WERI-Rb-1 (cell line): Measurements from ENCODE around the gene ANAPC5.

Experiments used
- DNase-seq: peaks from one replicate; pipeline ENCODE4 v3.0.0-alpha.2; 2020
- H3K27ac ChIP-seq: fragments of 250-450 bp; sonication (Bioruptor Pico); 2 replicates; pipeline ENCODE4 v1.5.1; 2020; ENCODE audit warnings: mild to moderate bottlenecking, moderate library complexity
- H3K27me3 ChIP-seq: fragments of 250-450 bp; sonication (Bioruptor Pico); 2 replicates; pipeline ENCODE4 v1.5.1; 2021; ENCODE audit warnings: mild to moderate bottlenecking, low read depth, moderate library complexity; ENCODE audit not compliant: insufficient read depth, severe bottlenecking
- H3K36me3 ChIP-seq: fragments of 250-450 bp; sonication (Bioruptor Pico); 2 replicates; pipeline ENCODE4 v1.5.1; 2020; ENCODE audit warnings: mild to moderate bottlenecking, moderate library complexity
- H3K4me3 ChIP-seq: 2 replicates; pipeline ENCODE4 v1.5.1; 2011; ENCODE audit warnings: low read depth, mild to moderate bottlenecking, control low read depth, low read length
- H3K9me3 ChIP-seq: fragments of 250-450 bp; sonication (Bioruptor Pico); 2 replicates; pipeline ENCODE4 v1.5.1; 2021; ENCODE audit warnings: mild to moderate bottlenecking, moderate library complexity; ENCODE audit not compliant: severe bottlenecking
- TF ChIP-seq, protein P1 (sequence below): IDR thresholded peaks from 2 replicates; pipeline ENCODE4 v1.5.1; 2011; ENCODE audit warnings: low read depth, mild to moderate bottlenecking, control low read depth, inconsistent platforms, low read length

ANAPC5 gene

GRCh38 chr12:121357331-121357730 lies 5.1 kb upstream of the ANAPC5 start:
- Histone ChIP-seq H3K27me3 (no peaks in the 10 kb centered on the region), H3K36me3 (no peaks in the 10 kb centered on the region), H3K4me3 (no peak overlapping the region), H3K27ac (no peak overlapping the region), H3K9me3 (no peaks in the 10 kb centered on the region)
- no peak for DNase-seq
- TF ChIP-seq, protein P1, sequence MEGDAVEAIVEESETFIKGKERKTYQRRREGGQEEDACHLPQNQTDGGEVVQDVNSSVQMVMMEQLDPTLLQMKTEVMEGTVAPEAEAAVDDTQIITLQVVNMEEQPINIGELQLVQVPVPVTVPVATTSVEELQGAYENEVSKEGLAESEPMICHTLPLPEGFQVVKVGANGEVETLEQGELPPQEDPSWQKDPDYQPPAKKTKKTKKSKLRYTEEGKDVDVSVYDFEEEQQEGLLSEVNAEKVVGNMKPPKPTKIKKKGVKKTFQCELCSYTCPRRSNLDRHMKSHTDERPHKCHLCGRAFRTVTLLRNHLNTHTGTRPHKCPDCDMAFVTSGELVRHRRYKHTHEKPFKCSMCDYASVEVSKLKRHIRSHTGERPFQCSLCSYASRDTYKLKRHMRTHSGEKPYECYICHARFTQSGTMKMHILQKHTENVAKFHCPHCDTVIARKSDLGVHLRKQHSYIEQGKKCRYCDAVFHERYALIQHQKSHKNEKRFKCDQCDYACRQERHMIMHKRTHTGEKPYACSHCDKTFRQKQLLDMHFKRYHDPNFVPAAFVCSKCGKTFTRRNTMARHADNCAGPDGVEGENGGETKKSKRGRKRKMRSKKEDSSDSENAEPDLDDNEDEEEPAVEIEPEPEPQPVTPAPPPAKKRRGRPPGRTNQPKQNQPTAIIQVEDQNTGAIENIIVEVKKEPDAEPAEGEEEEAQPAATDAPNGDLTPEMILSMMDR, result no peak

DNA sequence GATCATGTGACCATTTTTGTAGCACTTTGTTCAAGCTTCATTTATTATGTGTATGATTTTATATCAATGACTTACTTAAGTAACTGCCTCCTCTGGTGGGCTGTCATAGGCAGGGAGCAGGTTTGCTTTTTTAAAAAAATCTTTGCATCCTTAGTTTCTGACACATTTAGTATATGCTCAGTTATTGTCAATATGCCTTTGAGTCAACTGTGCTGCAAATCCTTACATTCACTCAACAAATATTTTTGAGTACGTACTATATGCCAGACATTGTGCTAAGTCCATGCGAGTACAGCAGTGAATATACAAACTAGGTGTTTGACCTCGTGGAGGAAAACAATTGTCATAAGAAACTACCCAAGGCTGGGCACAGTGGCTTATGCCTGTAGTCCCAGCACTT lies 4.4 kb upstream of the ANAPC5 start:
- no peak for DNase-seq
- Histone ChIP-seq H3K27me3 (no peaks in the 10 kb centered on the region), H3K36me3 (no peaks in the 10 kb centered on the region; the same call in 1 of the 2 replicates), H3K4me3 (no peak overlapping the region), H3K9me3 (no peaks in the 10 kb centered on the region), H3K27ac (no peak overlapping the region)
- TF ChIP-seq, protein P1, result no peak

DNA sequence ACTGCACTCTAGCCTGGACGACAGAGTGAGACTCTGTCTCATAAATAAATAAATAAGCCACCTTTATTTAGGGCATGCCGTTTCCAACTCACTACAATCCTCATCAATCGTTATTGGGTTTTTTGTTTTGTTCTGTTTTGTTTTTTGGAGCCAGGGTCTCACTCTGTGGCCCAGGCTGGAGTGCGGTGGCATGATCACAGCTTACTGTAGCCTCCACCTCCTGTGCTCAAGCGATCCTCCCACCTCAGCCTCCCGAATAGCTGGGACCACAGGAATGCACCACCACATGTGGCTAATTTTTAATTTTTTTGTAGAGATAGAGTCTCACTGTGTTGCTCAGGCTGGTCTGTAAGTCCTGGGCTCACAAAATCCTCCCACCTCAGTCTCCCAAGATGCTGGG lies 3.6 kb upstream of the ANAPC5 start:
- no peak for DNase-seq
- H3K4me3 ChIP-seq, result no peak overlapping the region
- H3K27me3 ChIP-seq, result no peaks in the 10 kb centered on the region
- TF ChIP-seq, protein P1, result no peak
- H3K9me3 ChIP-seq, result no peaks in the 10 kb centered on the region
- peaks cover 2% of the 10 kb centered on the region for H3K36me3 ChIP-seq
- H3K27ac ChIP-seq, result no peak overlapping the region

- TF ChIP-seq, protein P1, result no peak
- H3K9me3 ChIP-seq, result no peaks in the 10 kb centered on the region
- H3K4me3 ChIP-seq, result peak overlapping the region; percentile 78
- no peak for DNase-seq
- peaks cover 18% of the 10 kb centered on the region for H3K36me3 ChIP-seq
- peak overlapping the region; percentile 88 for H3K27ac ChIP-seq
- H3K27me3 ChIP-seq, result no peaks in the 10 kb centered on the region
These were observed 439 bp upstream of the ANAPC5 start for GRCh38 chr12:121352682-121353018.

DNA sequence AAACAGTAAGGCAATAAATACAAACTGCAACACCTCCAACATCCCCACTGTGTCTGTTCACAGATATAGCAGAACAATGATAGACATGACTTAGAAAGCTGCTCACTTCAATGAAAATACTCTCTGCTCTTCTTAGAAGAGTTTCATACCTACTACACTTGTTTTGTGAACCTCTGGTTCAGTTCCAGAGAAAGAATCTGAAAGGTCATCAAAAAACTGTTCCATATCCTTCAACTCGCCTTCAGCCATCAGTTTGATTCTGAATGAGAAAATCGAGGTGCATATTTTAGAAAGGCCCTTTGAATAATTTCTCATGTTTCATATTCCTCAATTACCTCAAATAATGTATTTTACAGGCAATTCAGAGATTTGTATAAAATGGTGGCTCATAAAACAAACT lies 5.5 kb downstream of the ANAPC5 start:
- DNase-seq, result no peak
- H3K9me3 ChIP-seq, result no peaks in the 10 kb centered on the region
- no peak overlapping the region for H3K4me3 ChIP-seq
- H3K36me3 ChIP-seq, result peaks cover 68% of the 10 kb centered on the region
- TF ChIP-seq, protein P1, result no peak
- no peaks in the 10 kb centered on the region for H3K27me3 ChIP-seq
- H3K27ac ChIP-seq, result no peak overlapping the region

GRCh38 chr12:121345151-121345815 lies 6.9 kb downstream of the ANAPC5 start:
- TF ChIP-seq, protein P1, result no peak
- no peak overlapping the region for H3K27ac ChIP-seq
- no peak for DNase-seq
- H3K4me3 ChIP-seq, result no peak overlapping the region
- peaks cover 74% of the 10 kb centered on the region for H3K36me3 ChIP-seq
- H3K27me3 ChIP-seq, result no peaks in the 10 kb centered on the region
- no peaks in the 10 kb centered on the region for H3K9me3 ChIP-seq
